Measurements from ENCODE around the gene KPNB1. TPM values are rescaled to one million over a fixed set of nuclear protein-coding genes. Genes with fewer than 3 reads are reported as not detected.

The KPNB1 gene
- total RNA-seq, 2 donors from 2014 or later: 452 to 500 TPM

GRCh38 chr17:47690121-47690520 is 40.4 kb downstream of the KPNB1 start:
- peaks cover 12% of the 10 kb centered on the region for H3K36me3 ChIP-seq (ENCODE audit: control insufficient read depth, insufficient read depth, low read length)
- 79 to 86% methylated on average over 3 of the region's 3 CpGs for WGBS, 2 experiments (ENCODE audit: insufficient coverage in 1 of 2, insufficient read length in 1 of 2)
- no peak overlapping the region for H3K27ac Mint-ChIP-seq
- no peak overlapping the region for H3K4me3 ChIP-seq (ENCODE audit: low read length)
- H3K9me3 ChIP-seq (ENCODE audit: control insufficient read depth, low read length): no peaks in the 10 kb centered on the region
- H3K27ac ChIP-seq (ENCODE audit: low read depth, low read length): no peak overlapping the region
- TF ChIP-seq, protein P1, sequence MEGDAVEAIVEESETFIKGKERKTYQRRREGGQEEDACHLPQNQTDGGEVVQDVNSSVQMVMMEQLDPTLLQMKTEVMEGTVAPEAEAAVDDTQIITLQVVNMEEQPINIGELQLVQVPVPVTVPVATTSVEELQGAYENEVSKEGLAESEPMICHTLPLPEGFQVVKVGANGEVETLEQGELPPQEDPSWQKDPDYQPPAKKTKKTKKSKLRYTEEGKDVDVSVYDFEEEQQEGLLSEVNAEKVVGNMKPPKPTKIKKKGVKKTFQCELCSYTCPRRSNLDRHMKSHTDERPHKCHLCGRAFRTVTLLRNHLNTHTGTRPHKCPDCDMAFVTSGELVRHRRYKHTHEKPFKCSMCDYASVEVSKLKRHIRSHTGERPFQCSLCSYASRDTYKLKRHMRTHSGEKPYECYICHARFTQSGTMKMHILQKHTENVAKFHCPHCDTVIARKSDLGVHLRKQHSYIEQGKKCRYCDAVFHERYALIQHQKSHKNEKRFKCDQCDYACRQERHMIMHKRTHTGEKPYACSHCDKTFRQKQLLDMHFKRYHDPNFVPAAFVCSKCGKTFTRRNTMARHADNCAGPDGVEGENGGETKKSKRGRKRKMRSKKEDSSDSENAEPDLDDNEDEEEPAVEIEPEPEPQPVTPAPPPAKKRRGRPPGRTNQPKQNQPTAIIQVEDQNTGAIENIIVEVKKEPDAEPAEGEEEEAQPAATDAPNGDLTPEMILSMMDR (conservative IDR thresholded peaks at IDR 0.05): no peak
- H3K9me3 Mint-ChIP-seq: no peaks in the 10 kb centered on the region
- no peak overlapping the region for H3K9ac ChIP-seq (ENCODE audit: extremely low read depth, low read length, poor library complexity, severe bottlenecking)
- no peak overlapping the region for H3K4me3 Mint-ChIP-seq
- DNase-seq: peak; percentile 75
- no peaks in the 10 kb centered on the region for H3K27me3 ChIP-seq (ENCODE audit: control insufficient read depth, insufficient read depth, low read length, poor library complexity, severe bottlenecking)
- no peaks in the 10 kb centered on the region for H3K36me3 Mint-ChIP-seq (ENCODE audit: low read depth)
- H3K4me1 ChIP-seq (ENCODE audit: control insufficient read depth, insufficient read depth, low read length): peaks cover 11% of the 10 kb centered on the region
- no peaks in the 10 kb centered on the region for H3K27me3 Mint-ChIP-seq (ENCODE audit: insufficient read depth)
- H3K4me1 Mint-ChIP-seq: peaks cover 30% of the 10 kb centered on the region

DNA sequence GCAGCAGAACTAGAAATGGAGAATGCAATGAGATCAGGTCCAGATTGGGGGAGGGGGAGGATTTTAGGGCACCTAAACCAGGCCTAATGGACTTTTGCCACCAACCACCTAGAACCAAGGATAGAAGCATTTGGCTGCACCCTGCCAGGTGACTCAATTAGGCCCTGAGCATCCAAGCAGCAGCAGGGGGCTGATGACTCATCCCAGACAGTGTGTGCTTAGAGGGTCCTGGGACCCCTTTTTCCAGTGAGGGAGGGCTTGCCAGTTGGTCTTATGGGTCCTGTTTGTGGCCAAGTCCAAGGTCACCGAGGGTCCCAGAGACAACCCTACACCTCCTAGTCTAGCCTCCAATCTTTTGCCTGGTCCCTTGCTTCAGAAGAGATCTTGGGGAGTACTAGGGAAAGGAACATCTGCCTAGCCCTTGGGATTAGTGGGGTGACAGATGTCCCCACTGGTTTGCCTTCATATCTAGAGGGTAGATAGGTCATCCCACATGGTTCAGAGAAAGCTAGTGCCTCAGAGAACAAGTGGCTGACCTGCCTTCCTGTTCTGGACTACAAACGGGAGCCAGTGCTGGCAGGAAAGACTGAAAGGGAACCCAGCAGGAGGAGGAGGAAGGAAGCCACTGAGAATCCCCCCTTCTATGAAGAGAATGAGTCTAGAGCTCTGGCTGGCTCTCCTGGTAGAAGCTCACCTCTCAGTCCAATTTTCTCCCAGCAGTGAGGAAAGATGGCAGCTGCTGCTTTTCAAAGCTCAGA is 42.6 kb downstream of the KPNB1 start:
- Histone ChIP-seq H3K9ac (ENCODE audit: extremely low read depth, low read length, poor library complexity, severe bottlenecking) (no peak overlapping the region), H3K27ac (ENCODE audit: low read depth, low read length) (no peak overlapping the region), H3K36me3 (ENCODE audit: control insufficient read depth, insufficient read depth, low read length) (peaks cover 3% of the 10 kb centered on the region), H3K4me1 (ENCODE audit: control insufficient read depth, insufficient read depth, low read length) (peaks cover 11% of the 10 kb centered on the region), H3K9me3 (ENCODE audit: control insufficient read depth, low read length) (no peaks in the 10 kb centered on the region), H3K27me3 (ENCODE audit: control insufficient read depth, insufficient read depth, low read length, poor library complexity, severe bottlenecking) (no peaks in the 10 kb centered on the region), H3K4me3 (ENCODE audit: low read length) (no peak overlapping the region)
- TF ChIP-seq, protein P1 (conservative IDR thresholded peaks at IDR 0.05): no peak
- Mint-ChIP-seq H3K27me3 (ENCODE audit: insufficient read depth) (peaks cover 1% of the 10 kb centered on the region), H3K9me3 (no peaks in the 10 kb centered on the region), H3K4me1 (peaks cover 24% of the 10 kb centered on the region), H3K27ac (peak overlapping the region; percentile 67), H3K36me3 (ENCODE audit: low read depth) (peaks cover 6% of the 10 kb centered on the region), H3K4me3 (peak overlapping the region; percentile 84)
- 79 to 86% methylated on average over 1 to 2 of the region's 2 CpGs for WGBS, 2 experiments (ENCODE audit: insufficient coverage in 1 of 2, insufficient read length in 1 of 2)
- no peak for DNase-seq

DNA sequence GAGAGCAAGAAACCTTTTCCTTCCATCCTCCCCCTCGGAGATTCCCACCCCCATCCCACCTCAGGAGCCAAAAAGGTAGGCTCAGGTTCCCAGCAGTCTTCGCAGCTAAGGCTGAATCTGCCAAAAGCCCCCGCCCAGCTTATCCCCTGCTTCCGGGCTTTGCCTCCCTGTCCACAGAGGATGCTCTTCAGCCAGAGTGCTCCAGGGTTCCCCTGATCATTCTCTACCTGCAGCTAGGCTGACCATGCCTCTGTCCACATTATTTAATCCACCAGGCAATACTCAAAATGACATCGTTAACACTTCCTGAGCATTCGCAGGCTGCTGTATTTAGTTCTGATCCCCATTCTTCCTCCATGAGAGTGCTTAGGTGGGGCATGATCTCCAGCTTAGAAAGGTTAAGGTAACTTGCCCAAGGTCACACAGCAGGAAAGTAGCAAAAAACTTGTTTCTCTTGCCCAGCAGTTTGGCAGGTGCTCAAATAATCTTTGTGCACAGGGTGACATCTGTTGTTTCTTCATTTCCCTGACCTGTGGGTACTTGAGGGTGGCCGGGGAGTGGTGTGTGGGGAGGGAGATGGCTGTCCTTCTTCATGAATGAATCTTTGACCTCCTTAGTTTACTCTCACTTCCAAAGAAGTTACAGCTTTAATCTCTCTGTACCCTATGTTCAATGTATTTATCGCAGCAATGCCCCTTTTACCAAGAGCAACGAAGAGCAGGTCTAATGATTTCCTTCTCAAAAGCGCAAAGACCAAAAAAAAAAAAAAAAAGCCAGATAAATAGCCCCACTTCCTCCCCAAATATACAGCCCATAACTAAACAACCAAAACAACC is 43.4 kb downstream of the KPNB1 start:
- peak overlapping the region; percentile 84 for H3K4me3 Mint-ChIP-seq
- H3K36me3 ChIP-seq (ENCODE audit: control insufficient read depth, insufficient read depth, low read length): peaks cover 3% of the 10 kb centered on the region
- TF ChIP-seq, protein P1 (conservative IDR thresholded peaks at IDR 0.05): no peak
- H3K4me1 Mint-ChIP-seq: peaks cover 18% of the 10 kb centered on the region
- peak overlapping the region; percentile 80 for H3K4me3 ChIP-seq (ENCODE audit: low read length)
- no peak overlapping the region for H3K27ac ChIP-seq (ENCODE audit: low read depth, low read length)
- H3K27me3 ChIP-seq (ENCODE audit: control insufficient read depth, insufficient read depth, low read length, poor library complexity, severe bottlenecking): no peaks in the 10 kb centered on the region
- H3K27me3 Mint-ChIP-seq (ENCODE audit: insufficient read depth): peaks cover 1% of the 10 kb centered on the region
- H3K36me3 Mint-ChIP-seq (ENCODE audit: low read depth): peaks cover 10% of the 10 kb centered on the region
- H3K9me3 ChIP-seq (ENCODE audit: control insufficient read depth, low read length): no peaks in the 10 kb centered on the region
- peak overlapping the region; percentile 59 for H3K9ac ChIP-seq (ENCODE audit: extremely low read depth, low read length, poor library complexity, severe bottlenecking)
- H3K9me3 Mint-ChIP-seq: no peaks in the 10 kb centered on the region
- WGBS, 2 experiments (ENCODE audit: insufficient coverage in 1 of 2, insufficient read length in 1 of 2): 22 to 43% methylated on average over 5 to 9 of the region's 10 CpGs
- peak; percentile 86 for DNase-seq
- peaks cover 11% of the 10 kb centered on the region for H3K4me1 ChIP-seq (ENCODE audit: control insufficient read depth, insufficient read depth, low read length)
- H3K27ac Mint-ChIP-seq: peak overlapping the region; percentile 67
